NCI-H187 treated with DMSO at 0.1 percent for 48 hours (cell line): ENCODE data around the gene PCBP3.
"Not testable (repeated sequence)": the region's sequence is repeated elsewhere in the genome, so short reads cannot be mapped to it uniquely, and the experiment has no call there.

Source experiments
- DNase-seq: peaks from one replicate; lab custom pipeline; 2025; lab: John Stamatoyannopoulos, UW

Gene PCBP3

DNA sequence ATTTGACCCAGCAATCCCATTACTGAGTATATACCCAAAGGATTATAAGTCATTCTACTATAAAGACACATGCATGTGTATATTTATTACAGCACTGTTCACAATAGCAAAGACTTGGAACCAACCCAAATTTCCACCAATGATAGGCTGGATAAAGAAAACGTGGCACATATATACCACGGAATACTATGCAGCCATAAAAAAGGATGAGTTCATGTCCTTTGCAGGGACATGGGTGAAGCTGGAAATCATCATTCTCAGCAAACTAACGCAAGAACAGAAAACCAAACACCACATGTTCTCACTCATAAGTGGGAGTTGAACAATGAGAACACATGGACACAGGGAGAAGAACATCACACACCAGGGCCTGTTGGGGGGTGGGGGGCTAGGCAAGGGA lies 165.1 kb downstream of the PCBP3 start:
- DNase-seq, result not testable (repeated sequence)

DNA sequence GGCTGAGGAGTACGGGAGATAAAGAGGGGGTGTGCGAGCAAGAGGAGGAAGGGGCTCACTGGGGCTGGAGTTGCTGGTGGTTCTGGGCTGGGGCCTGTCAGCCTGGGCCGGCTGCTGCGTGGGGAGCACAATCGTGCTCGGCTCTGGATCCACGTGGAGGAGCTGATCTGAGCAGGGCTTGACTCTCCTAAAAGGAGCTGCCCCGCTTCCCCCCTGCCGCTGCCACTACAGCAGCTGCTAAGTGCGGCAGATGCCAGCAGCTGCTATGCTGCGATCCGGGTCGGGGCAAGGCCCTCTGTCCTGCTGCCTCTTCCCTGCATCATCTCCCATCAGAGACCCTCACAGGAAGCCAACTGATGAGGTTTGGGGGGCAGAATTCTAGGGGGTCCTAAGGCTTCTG lies 165.9 kb downstream of the PCBP3 start:
- no peak for DNase-seq

DNA sequence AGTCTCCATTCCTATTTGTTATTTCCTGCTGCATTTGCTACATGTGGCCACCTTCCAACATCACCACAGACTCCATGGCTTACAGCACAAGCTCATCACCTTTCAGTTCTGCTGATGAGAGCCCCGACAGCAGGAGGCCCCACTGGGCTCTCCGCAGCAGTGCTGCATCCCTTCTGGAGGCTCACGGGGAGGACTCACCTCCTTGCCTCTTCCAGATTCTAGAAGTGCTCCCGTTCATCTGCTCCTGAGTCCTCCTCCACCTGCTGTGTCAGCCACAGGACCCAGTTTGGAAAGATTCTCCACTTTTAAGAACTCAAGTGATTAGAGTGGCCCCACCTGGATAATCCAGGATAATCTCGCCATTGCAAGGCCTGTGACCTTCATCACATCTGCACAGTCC lies 167.6 kb downstream of the PCBP3 start:
- no peak for DNase-seq

DNA sequence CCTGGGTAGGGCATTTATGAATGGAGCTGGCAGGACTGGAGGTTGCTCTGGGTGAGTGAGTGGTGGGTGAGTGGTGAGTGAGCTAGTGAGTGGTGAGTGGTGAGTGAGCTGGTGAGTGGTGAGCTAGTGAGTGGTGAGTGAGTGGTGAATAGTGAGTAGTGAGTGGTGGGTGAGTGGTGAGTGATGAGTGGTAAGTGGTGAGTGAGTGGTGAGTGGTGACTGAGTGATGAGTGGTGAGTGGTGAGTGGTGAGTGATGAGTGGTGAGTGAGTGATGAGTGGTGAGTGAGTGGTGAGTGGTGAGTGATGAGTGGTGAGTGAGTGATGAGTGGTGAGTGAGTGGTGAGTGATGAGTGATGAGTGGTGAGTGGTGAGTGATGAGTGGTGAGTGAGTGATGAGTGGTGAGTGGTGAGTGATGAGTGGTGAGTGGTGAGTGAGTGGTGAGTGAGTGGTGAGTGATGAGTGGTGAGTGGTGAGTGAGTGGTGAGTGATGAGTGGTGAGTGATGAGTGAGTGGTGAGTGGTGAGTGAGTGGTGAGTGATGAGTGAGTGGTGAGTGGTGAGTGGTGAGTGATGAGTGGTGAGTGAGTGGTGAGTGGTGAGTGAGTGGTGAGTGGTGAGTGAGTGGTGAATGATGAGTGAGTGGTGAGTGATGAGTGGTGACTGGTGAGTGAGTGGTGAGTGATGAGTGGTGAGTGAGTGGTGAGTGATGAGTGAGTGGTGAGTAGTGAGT lies 170.8 kb downstream of the PCBP3 start:
- DNase-seq, result not testable (repeated sequence)

DNA sequence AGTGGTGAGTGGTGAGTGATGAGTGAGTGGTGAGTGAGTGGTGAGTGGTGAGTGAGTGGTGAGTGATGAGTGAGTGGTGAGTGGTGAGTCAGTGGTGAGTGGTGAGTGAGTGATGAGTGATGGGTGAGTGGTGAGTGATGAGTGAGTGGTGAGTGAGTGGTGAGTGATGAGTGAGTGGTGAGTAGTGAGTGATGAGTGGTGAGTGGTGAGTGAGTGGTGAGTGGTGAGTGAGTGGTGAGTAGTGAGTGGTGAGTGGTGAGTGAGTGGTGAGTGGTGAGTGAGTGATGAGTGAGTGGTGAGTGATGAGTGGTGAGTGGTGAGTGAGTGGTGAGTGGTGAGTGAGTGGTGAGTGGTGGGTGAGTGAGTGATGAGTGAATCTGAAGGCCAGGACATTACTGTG lies 172.3 kb downstream of the PCBP3 start:
- DNase-seq, result not testable (repeated sequence)

DNA sequence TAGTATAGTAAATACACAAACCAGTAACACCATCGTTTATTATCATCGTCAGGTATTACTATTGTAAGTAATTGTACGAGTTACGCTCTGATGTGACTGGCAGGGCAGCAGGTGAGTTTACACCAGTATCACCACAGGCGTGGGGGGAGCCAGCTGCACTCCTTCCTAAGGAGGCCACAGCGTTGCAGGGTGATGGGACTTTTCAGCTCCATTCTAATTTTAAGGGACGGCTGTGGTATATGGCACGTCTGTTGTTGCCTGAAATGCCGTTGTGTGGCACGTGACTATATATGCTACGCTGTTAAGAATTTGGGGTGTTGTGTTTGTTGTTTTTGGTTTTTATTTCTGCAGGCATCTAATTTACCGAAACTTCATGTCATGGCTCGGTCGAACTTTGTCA lies 173.3 kb downstream of the PCBP3 start:
- DNase-seq, result no peak

DNA sequence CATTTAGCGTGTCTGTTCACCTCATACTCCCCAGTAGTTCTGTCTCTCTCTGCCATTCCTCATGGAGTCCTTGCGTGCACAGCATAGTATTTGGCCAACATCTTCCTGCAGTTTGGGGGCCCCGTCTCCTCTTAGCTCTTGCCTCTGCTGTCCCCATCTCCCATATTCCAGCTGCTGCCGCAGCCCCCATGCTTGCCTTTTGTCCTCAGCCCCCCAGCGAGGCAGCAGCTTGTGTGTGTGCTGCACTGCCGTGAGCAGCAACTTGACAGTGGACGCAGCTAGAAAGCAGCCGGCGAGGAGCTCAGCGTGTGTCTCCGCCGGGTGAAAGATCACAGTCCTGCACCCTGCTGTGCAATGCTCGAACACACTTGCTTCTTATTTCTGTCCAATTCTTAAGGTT lies 173.8 kb downstream of the PCBP3 start:
- no peak for DNase-seq

DNA sequence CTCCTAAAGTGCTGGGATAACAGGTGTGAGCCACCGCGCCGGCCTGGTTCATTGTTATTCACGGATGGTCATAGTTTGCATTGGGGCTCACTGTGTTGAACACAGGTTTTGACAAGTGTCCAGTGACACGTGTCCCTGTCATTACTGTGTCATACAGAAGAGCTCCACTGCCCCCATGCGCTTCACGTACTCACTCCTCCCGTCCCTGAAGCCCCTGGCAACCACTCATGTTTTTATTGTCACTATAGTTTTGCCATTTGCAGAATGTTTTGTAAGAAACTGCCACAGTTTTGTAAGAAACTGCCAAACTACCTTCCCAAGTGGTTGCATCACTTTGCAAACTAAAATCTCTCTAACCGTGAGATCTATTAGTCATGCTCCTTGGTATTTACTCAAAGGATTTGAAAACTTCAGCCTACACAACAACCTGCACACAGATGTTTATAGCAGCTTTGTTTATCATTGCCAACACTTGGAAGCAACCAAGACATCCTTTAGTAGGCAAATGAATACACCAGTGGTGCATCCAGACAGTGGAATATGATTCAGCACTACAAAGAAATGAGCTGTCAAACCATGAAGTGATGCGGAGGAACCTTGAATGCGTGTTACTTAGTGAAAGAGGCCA lies 174.9 kb downstream of the PCBP3 start:
- DNase-seq, result no peak

DNA sequence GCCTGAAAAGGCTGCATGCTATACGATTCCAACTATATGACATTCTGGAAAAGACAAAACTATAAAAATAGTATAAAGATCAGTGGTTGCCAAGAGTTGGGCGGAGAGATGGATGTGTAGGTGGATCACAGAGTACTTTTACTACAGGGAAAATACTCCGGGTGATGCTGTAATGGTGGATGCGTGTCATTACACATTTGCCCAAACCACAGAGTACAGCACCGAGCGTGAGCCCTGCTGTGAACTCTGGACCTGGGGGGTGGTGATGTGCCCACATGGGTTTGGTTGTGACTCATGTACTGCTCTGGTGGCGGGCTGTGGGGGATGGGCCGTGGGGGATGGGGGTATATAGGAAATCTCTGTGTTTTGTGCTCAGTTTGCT lies 175.4 kb downstream of the PCBP3 start:
- no peak for DNase-seq

DNA sequence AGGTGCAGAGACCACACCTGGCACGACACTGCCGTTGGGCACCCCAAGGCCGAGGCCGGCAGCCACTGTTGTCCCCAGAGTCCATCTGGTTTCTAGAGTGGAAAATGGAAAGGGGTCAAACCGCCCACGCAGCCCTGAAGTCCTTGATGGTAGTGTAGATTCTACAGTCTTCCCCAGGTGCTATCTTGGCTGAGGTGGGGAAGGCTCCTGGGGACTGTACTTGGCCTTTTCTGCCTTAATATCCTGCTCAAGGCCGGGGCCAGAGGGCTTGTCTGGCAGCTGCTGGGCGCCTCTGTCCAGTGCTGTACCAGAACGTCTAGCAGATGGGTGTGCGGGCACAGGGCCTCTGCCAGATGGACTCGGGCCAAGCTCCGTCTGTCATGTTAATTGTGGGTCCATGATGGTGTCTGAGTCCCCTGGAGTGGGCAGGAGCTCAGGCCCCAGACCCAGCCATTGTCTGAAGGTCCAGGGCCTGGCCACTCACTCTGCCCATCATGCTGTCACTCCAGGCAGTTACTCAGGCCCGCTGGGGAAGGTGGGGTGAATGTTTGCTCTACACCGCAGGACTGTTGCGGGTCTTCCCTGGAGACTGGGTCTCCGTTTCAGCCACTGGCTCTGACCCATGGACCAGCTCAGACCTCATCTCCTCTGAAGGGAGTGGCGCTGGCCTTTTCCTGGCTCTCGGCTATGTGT lies 176.1 kb downstream of the PCBP3 start:
- DNase-seq, result no peak

DNA sequence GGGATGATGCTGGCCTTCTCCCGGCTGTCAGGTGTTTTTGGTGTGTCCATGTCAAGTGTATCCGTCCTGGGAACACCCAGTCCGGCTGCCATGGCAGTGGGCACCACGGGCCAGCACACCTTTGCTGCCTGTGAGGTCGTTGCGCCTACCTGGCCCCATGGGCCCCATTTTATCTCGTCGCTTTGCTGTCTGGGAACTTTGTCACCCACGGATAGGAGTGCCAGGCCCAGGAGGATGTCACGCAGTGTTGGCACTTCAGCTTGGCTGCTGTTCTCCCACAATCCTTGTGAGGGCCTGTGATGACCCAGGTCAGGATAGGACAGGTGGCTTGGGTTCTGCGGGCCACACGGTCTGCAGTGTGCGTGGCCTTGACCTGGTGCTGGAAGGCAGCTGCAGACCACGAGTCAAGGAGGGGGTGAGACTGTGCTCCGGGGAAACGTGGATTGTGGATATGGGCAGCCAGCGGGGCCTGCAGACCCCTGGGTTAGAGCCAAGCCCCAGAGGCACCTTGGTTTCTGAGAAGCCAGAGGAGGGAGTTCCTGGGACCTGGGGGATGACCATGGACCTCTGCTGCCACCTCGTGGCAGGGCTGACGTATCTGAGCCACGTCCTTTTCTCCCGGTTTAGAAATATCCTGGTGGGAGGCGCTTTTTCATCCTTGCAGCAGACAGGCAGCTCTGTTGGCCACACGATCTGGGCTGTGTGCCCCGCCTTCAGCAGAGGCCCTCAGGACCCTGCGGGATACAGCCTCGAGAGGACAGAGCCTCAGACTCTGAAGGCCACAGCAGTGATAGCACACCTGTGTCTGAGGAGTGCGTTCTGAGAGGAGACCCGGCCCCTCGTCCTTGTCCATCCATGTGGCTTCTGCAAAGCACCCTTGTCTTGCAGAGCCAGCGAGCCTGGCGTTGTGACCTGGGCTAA lies 176.9 kb downstream of the PCBP3 start:
- peak; percentile 35 for DNase-seq

DNA sequence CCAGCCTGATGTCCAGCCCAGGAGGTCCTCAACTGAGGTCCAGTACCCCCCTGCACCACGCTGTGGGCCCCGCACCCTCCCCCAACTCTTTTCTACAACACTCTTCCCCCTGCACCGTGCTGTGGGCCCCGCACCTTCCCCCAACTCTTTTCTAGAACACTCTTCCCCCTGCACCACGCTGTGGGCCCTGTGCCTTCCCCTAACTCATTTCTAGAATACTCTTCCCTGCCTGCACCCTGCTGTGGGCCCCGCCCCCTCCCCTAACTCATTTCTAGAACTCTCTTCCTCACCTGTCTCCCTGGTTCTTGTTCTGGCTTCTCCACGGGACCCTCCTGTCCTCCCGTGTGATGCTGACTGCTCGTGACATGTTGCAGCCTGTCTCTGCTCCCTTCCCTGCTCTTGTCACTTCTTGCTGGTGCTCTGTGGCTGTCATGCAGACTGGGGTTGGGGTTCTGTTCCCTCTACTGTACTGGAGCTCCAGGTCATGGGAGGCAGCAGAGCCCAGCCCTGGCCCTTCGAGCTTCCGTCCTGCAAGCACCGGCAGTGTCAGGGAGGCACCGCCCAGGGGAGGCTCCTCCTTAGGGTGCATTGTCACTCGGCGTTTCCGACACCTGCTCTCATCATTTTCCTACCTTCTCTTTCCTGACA lies 177.9 kb downstream of the PCBP3 start:
- DNase-seq, result no peak

DNA sequence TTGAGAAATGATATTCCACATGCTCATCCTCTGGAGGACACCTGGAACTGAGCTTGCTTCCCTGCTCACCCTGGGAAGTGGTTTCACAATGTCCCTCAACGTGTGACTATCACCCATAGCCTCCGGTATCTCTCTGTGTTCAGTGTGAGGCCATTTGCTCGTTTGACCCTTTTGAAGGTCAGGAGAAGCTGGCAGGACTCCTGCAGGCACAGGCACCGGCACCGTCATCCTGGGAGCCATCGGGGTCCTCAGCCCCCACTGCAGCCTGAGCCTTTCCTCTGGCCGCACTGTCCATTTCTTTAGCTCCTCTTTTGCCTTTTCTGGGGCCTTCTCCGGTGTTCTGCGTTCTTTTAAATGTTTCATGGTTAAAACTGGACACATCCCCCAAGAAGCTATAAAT lies 178.5 kb downstream of the PCBP3 start:
- DNase-seq, result no peak

DNA sequence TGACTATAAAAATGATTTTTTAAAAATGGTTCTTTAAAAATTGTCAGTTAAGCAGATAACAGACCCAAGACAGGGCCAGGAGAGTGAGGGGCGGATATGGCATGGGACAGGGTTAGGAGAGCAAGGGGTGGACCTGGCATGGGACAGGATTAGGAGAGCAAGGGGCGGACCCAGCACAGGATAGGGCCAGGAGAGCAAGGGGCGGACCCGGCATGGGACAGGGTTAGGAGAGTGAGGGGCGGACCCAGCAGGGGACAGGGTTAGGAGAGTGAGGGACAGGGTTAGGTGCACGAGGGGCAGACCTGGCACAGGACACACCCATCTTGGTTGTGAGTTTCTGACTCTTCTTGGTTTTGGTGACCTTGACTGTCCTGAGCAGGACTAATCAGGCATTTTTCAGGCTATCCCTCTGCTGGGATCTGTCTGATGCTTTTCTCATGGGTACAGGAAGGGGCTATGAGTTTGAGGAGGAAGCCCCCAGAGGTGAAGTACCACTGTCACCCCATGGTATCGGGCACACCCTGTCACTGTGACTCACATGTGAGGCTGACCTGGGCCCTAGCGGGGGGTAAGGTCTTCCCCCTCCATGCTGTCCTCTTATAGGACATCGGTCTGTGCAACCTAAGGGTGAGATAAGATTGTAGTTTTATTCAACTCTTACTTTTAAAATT lies 179.0 kb downstream of the PCBP3 start:
- DNase-seq, result no peak

DNA sequence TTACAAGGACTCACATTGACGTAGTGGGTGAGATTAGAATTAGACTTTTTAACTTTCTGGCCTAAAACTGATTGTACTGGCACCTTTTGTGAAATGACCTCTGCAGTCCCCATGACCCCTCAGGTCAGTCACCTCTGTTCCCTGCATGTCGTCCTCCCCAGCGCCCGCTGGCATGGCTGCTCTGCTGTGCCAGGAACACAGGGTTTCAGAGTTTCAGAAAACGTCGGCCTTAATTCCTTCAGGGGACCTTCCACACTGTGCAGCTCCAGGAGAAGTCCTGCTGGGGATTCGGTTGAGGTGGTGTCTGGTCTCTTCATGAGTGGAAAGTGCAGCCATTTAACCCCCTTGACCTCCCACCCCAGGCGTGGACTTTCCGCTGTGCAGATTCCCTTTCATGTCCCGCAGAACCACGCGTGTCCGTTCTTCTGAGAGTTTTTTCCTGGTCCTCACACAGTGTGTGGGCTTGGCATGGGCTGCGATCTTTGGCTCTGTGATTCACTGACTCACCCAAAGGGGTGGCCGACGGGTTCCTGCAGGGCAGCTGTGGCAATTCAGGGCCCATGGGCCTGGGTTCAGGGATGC lies 179.7 kb downstream of the PCBP3 start:
- DNase-seq, result no peak

DNA sequence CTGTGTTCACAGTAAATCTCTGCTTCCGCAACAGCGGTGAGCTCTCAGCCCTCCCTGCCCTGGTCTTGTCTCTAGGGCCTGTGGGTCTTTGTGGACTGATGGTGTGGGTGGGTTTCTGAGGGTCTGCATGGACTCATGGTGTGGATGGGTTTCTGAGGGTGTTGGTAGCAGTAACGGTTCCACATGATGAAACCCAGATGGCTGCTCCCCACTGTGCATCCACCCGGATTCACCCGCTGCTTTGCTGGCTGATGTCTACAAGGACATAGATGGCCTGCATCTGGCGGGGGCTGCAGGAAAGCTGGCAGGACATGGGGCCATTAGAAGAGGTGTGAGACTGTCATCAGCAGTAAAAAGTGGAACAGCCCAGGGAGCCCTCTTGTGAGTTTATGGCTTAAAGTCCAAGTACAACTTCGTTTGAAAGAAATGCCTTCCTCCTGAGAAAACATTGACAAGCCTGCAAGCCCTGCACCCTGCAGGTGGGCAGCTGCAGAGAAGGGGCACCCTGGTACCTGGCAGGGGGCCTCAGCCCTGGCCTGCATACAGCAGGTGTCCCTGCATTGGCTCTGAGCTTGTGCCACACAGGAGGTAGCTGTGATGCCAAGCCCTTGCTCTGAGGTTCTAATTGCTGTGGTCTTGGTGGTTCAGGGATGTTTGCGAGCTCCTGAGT lies 181.2 kb downstream of the PCBP3 start:
- DNase-seq, result no peak

DNA sequence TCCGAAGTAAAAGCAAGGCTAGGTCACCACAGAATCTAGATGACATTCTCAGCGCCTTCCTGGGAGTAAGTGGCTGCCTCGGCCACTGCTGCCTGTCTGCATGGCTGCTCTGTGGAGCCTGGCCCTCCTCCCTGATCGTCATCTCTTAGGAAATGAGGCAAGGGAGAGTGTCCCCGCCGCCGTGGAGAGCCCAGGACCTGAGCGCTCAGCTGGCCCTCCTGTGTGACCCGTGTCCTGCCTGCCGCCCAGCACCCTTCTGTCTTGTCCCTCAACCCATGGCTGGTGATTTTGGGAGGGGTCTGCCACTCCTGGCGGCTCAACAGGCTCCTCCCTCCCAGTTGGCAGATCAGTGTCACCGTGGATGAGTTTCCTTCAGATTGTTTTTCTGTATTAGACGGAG lies 181.7 kb downstream of the PCBP3 start:
- DNase-seq, result no peak

DNA sequence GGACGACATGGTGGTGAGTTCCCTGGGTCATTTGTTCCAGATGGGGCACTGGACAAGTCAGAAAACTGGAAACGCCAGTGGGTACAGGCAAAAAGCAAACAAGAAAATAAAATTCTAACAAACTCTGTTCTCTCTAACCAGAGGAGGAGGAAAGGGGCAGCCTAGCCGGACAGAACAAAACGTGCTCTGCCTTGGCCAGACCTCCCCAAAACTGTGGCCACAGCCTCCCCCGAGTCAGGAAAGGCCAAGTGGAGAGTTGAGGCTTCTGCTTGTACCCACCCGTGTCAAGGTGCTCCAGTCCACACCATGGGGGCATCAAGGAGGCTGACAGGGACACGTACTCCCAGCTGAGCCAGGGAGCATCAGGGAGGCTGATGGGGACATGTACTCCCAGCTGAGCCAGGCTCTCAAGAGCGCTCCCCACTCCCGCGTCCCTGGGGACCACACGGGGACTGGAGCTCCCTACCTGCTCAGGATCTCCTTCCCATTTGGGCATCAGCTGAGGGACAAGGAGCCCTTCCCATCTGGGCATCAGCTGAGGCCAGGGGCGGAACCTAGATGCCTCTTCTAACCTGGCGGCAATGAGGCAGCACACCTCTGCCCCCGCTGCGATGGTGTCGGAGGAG lies 183.3 kb downstream of the PCBP3 start:
- DNase-seq, result no peak

DNA sequence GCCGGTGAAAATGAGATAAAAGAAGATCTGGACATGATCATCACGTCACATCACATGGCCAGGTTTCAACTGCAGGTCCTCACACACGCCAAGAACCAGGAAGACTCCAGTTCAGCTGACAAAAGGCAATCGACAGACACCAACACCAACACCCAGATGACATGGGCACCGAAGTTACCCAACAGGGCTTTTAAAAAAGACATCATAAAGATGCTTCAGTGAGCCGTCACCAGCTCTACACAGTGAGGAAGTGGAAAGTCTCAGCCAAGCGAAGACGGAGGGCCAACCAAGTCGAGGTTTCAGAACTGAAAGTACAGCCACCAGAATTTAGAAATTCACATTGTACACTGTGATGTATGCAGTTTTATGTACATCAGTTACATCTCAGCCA lies 183.8 kb downstream of the PCBP3 start:
- no peak for DNase-seq
